DOHH2 (cell line): Measurements from ENCODE around the gene MYH13.
"Not testable (repeated sequence)": the region's sequence is repeated elsewhere in the genome, so short reads cannot be mapped to it uniquely, and the experiment has no call there.

Experiments
- H3F3A ChIP-seq: fragments of 200-600 bp; sonication (generic), shearing (Covaris generic); 2 replicates; pipeline ENCODE4 v1.6.0; 2016; ENCODE audit warnings: antibody characterized with exemption, mild to moderate bottlenecking; ENCODE audit not compliant: control insufficient read depth, insufficient read depth
- H3K27ac ChIP-seq: fragments of 200-600 bp; sonication (generic); 2 replicates; pipeline ENCODE4 v1.5.1; 2014; ENCODE audit warnings: low read depth, mild to moderate bottlenecking, low read length, moderate library complexity
- H3K27me3 ChIP-seq: fragments of 200-600 bp; sonication (generic); 2 replicates; pipeline ENCODE4 v1.6.1; 2014; ENCODE audit warnings: mild to moderate bottlenecking, low read length, mixed read lengths; ENCODE audit not compliant: control insufficient read depth
- H3K36me3 ChIP-seq: fragments of 200-600 bp; sonication (generic); 2 replicates; pipeline ENCODE4 v1.6.1; 2014; ENCODE audit warnings: mild to moderate bottlenecking, low read length, moderate library complexity, mixed read lengths; ENCODE audit not compliant: control insufficient read depth
- H3K4me1 ChIP-seq: fragments of 200-600 bp; sonication (generic); 2 replicates; pipeline ENCODE4 v1.6.1; 2014; ENCODE audit warnings: mild to moderate bottlenecking, low read length, mixed read lengths; ENCODE audit not compliant: control insufficient read depth
- H3K4me2 ChIP-seq: fragments of 200-600 bp; sonication (generic); 2 replicates; pipeline ENCODE4 v1.6.0; 2014; ENCODE audit warnings: mild to moderate bottlenecking, low read length, moderate library complexity
- H3K4me3 ChIP-seq: fragments of 200-600 bp; sonication (generic); 2 replicates; pipeline ENCODE4 v1.5.1; 2014; ENCODE audit warnings: mild to moderate bottlenecking, low read length, mixed read lengths
- H3K79me2 ChIP-seq: fragments of 200-600 bp; sonication (generic); 2 replicates; pipeline ENCODE4 v1.6.1; 2014; ENCODE audit warnings: mild to moderate bottlenecking, low read length, mixed read lengths; ENCODE audit not compliant: control insufficient read depth
- H3K9me2 ChIP-seq: fragments of 200-600 bp; sonication (generic); replicated peaks from 2 replicates; pipeline ENCODE4 v1.6.1; 2014; ENCODE audit warnings: mild to moderate bottlenecking, low read length, mixed read lengths; ENCODE audit not compliant: control insufficient read depth
- H3K9me3 ChIP-seq: fragments of 200-600 bp; sonication (generic); 2 replicates; pipeline ENCODE4 v1.6.1; 2014; ENCODE audit warnings: antibody characterized with exemption, low read length, mixed read lengths; ENCODE audit not compliant: control insufficient read depth, insufficient read depth
- H4K20me1 ChIP-seq: fragments of 200-600 bp; sonication (generic); 2 replicates; pipeline ENCODE4 v1.6.0; 2014; ENCODE audit warnings: low read depth, mild to moderate bottlenecking, antibody characterized with exemption, low read length, moderate library complexity; ENCODE audit not compliant: control insufficient read depth, insufficient read depth
- CTCF ChIP-seq: fragments of 200-600 bp; sonication (generic); IDR thresholded peaks from one replicate; pipeline ENCODE4 v1.5.1; 2014; ENCODE audit warnings: antibody characterized with exemption, mild to moderate bottlenecking, low read depth, low read length; ENCODE audit not compliant: poor library complexity, severe bottlenecking
- EZH2phosphoT487 ChIP-seq: fragments of 200-600 bp; sonication (generic); IDR thresholded peaks from 2 replicates; pipeline ENCODE4 v1.6.1; 2017; ENCODE audit warnings: borderline replicate concordance, mild to moderate bottlenecking, antibody characterized with exemption, low read length, moderate library complexity, mixed read lengths

MYH13 gene

DNA sequence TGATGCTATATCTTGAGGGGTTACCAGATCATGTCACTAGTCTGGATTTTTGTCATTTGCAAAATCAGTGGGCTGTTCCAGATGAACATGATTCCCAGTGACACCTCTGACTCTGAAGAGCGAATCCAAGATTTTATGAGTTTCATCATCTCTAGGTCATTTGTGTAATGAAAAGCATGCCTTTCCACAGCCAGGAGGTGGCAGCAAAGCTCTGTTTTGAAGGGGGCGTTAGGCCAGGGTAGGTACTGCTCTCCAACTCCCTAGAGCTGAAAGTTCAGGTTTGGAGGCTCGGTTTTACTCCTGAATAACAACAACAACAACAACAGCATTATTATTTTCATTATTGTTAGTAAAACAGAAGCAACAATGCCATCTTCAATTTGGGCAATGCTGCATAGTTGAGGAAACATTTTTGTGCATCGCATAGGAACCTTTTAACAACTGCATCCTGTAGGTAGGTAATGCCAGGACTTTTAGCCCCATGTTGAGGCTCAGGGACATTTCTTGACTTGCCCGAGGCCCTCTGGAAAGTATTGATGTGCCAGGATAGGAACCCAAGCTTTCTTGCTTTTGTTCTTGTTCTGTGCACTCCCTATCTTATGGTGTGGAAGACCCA, 77.0 kb downstream of the MYH13 start:
- H3K9me3 ChIP-seq = no peaks in the 10 kb centered on the region
- no peak overlapping the region for H3K4me3 ChIP-seq
- no peaks in the 10 kb centered on the region for H3K36me3 ChIP-seq
- no peak overlapping the region for H3K4me2 ChIP-seq
- H3F3A ChIP-seq = no peaks in the 10 kb centered on the region
- no peak overlapping the region for H3K27ac ChIP-seq
- no peaks in the 10 kb centered on the region for H3K27me3 ChIP-seq
- no peaks in the 10 kb centered on the region for H3K4me1 ChIP-seq
- TF ChIP-seq CTCF = peak; percentile 69
- TF ChIP-seq EZH2phosphoT487 = no peak
- H3K79me2 ChIP-seq = no peaks in the 10 kb centered on the region
- no peaks in the 10 kb centered on the region for H4K20me1 ChIP-seq
- no peaks in the 10 kb centered on the region for H3K9me2 ChIP-seq

DNA sequence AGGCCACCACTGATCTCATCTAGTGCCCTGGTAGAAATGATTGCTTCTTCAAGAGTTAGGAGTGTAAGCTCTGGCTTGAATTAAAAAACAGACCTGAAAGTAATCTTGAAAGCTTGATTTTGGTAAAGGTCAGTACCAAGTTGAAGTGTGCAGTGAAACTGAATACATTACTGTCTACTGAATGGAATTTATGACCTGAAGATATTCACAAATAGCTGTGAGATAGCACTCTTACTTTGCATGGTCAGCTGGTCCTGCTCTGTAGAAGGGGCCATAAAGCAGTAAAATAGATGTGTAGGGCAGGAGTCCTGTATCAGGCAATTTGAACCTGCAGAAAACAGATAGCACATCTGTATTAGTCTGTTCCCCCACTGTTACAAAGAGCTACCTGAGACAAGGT, 78.6 kb downstream of the MYH13 start:
- H3F3A ChIP-seq = no peaks in the 10 kb centered on the region
- no peaks in the 10 kb centered on the region for H3K27me3 ChIP-seq
- no peaks in the 10 kb centered on the region for H4K20me1 ChIP-seq
- H3K9me2 ChIP-seq = no peaks in the 10 kb centered on the region
- H3K79me2 ChIP-seq = no peaks in the 10 kb centered on the region
- no peaks in the 10 kb centered on the region for H3K9me3 ChIP-seq
- H3K4me3 ChIP-seq = no peak overlapping the region
- H3K36me3 ChIP-seq = no peaks in the 10 kb centered on the region
- no peak overlapping the region for H3K27ac ChIP-seq
- H3K4me1 ChIP-seq = no peaks in the 10 kb centered on the region
- H3K4me2 ChIP-seq = no peak overlapping the region
- TF ChIP-seq CTCF = no peak
- TF ChIP-seq EZH2phosphoT487 = no peak

- TF ChIP-seq EZH2phosphoT487 (no peak), CTCF (no peak)
- no peaks in the 10 kb centered on the region for H3K79me2 ChIP-seq
- H3K27me3 ChIP-seq = no peaks in the 10 kb centered on the region
- H3K9me3 ChIP-seq = no peaks in the 10 kb centered on the region
- H4K20me1 ChIP-seq = no peaks in the 10 kb centered on the region
- H3K27ac ChIP-seq = no peak overlapping the region
- no peaks in the 10 kb centered on the region for H3F3A ChIP-seq
- H3K4me2 ChIP-seq = no peak overlapping the region
- no peaks in the 10 kb centered on the region for H3K4me1 ChIP-seq
- H3K36me3 ChIP-seq = no peaks in the 10 kb centered on the region
- H3K4me3 ChIP-seq = no peak overlapping the region
- no peaks in the 10 kb centered on the region for H3K9me2 ChIP-seq
Measured at GRCh38 chr17:10292057-10292937, 80.5 kb downstream of the MYH13 start.

DNA sequence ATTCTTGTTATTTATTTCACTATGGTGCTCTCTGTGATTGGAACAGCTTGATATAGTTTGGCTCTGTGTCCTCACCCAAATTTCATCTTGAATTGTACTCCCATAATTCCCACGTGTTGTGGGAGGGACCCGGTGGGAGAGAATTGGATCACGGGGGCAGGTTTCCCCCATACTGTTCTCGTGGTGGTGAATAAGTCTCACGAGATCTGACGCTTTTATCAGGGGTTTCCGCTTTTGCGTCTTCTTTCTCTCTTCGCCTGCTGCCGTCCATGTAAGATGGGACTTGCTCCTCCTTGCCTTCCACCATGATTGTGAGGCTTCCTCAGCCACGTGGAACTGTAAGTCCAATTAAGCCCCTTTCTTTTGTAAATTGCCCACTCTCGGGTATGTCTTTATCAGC, 81.2 kb downstream of the MYH13 start:
- not testable (repeated sequence) for H3F3A ChIP-seq, H3K27ac ChIP-seq, H3K27me3 ChIP-seq, H4K20me1 ChIP-seq, H3K9me2 ChIP-seq, H3K4me3 ChIP-seq, H3K9me3 ChIP-seq, H3K4me2 ChIP-seq, H3K4me1 ChIP-seq, H3K36me3 ChIP-seq, H3K79me2 ChIP-seq
